NCI-H128 (cell line): ENCODE measurements around the gene BRI3BP.

ENCODE experiments used
- DNase-seq: peaks from one replicate; lab custom pipeline; 2025; ENCODE audit not compliant: unreplicated experiment; lab: John Stamatoyannopoulos, UW

The BRI3BP gene

GRCh38 chr12:124993626-124994436 lies at the start of gene BRI3BP:
Gene BRI3BP (plus strand): TSS chr12:124993645. CDS start chr12:124993791, 146 bp downstream.
- DNase-seq: no peak

- DNase-seq: no peak
These were observed 47.0 kb upstream of the BRI3BP start for GRCh38 chr12:124946447-124946793.

- DNase-seq: no peak
These were observed 46.4 kb upstream of the BRI3BP start for GRCh38 chr12:124947013-124947412.

GRCh38 chr12:124947561-124948398 lies 45.7 kb upstream of the BRI3BP start:
- no peak for DNase-seq

GRCh38 chr12:124949066-124949465 lies 44.4 kb upstream of the BRI3BP start:
- DNase-seq: no peak

- no peak for DNase-seq
These were observed 43.4 kb upstream of the BRI3BP start for GRCh38 chr12:124949779-124950728.

- no peak for DNase-seq
These were observed 41.1 kb upstream of the BRI3BP start for GRCh38 chr12:124952295-124952694.

GRCh38 chr12:124952801-124953200 lies 40.6 kb upstream of the BRI3BP start:
- DNase-seq: no peak

- DNase-seq: no peak
These were observed 39.6 kb upstream of the BRI3BP start for GRCh38 chr12:124953689-124954405.

GRCh38 chr12:124954771-124955170 lies 38.7 kb upstream of the BRI3BP start:
- DNase-seq: no peak

GRCh38 chr12:124956571-124956970 lies 36.9 kb upstream of the BRI3BP start:
- DNase-seq: no peak

- no peak for DNase-seq
These were observed 32.4 kb upstream of the BRI3BP start for GRCh38 chr12:124961055-124961454.

- no peak for DNase-seq
These were observed 30.2 kb upstream of the BRI3BP start for GRCh38 chr12:124963211-124963610.

GRCh38 chr12:124964251-124964650 lies 29.2 kb upstream of the BRI3BP start:
- no peak for DNase-seq

- DNase-seq: no peak
These were observed 28.5 kb upstream of the BRI3BP start for GRCh38 chr12:124964836-124965462.

- no peak for DNase-seq
These were observed 26.3 kb upstream of the BRI3BP start for GRCh38 chr12:124967016-124967739.

- DNase-seq: no peak
These were observed 24.8 kb upstream of the BRI3BP start for GRCh38 chr12:124968656-124969055.

GRCh38 chr12:124970647-124971402 lies 22.6 kb upstream of the BRI3BP start:
- DNase-seq: no peak

- DNase-seq: no peak
These were observed 21.8 kb upstream of the BRI3BP start for GRCh38 chr12:124971603-124972002.
